ENCODE measurements around the gene SEC14L6.

GRCh38 chr22:30486661-30487115 lies 59.9 kb downstream of the SEC14L6 start:
- TF ChIP-seq, protein P1, sequence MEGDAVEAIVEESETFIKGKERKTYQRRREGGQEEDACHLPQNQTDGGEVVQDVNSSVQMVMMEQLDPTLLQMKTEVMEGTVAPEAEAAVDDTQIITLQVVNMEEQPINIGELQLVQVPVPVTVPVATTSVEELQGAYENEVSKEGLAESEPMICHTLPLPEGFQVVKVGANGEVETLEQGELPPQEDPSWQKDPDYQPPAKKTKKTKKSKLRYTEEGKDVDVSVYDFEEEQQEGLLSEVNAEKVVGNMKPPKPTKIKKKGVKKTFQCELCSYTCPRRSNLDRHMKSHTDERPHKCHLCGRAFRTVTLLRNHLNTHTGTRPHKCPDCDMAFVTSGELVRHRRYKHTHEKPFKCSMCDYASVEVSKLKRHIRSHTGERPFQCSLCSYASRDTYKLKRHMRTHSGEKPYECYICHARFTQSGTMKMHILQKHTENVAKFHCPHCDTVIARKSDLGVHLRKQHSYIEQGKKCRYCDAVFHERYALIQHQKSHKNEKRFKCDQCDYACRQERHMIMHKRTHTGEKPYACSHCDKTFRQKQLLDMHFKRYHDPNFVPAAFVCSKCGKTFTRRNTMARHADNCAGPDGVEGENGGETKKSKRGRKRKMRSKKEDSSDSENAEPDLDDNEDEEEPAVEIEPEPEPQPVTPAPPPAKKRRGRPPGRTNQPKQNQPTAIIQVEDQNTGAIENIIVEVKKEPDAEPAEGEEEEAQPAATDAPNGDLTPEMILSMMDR (conservative IDR thresholded peaks at IDR 0.05; ENCODE audit: low read length): no peak
- no peak for TF ChIP-seq EZH2phosphoT487 (IDR thresholded peaks at IDR 0.05; ENCODE audit: borderline replicate concordance)
